Parathyroid adenoma (tissue), 2 donors: ENCODE data around the gene AAR2.

ENCODE experiments used
- H2AFZ ChIP-seq: fragments of 300-600 bp; sonication (generic); one replicate; pipeline ENCODE4 v1.7.0; 2017; ENCODE audit warnings: antibody characterized with exemption, mild to moderate bottlenecking
- H3K27ac ChIP-seq: fragments of 300-600 bp; sonication (generic); one replicate; pipeline ENCODE4 v1.7.0; 2017
- H3K27me3 ChIP-seq: fragments of 300-600 bp; sonication (generic); one replicate; pipeline ENCODE4 v1.7.0; 2017; ENCODE audit warnings: low read length; ENCODE audit not compliant: control insufficient read depth, insufficient read depth
- H3K36me3 ChIP-seq: fragments of 300-600 bp; sonication (generic); one replicate; pipeline ENCODE4 v1.7.0; 2017; ENCODE audit warnings: low read length; ENCODE audit not compliant: control insufficient read depth, insufficient read depth
- H3K4me1 ChIP-seq: fragments of 300-600 bp; sonication (generic); one replicate; pipeline ENCODE4 v1.7.0; 2017; ENCODE audit warnings: control low read depth
- H3K4me2 ChIP-seq: fragments of 300-600 bp; sonication (generic); one replicate; pipeline ENCODE4 v1.7.0; 2017; ENCODE audit warnings: low read length
- H3K4me3 ChIP-seq: fragments of 300-600 bp; sonication (generic); one replicate; pipeline ENCODE4 v1.7.0; 2017; ENCODE audit warnings: low read depth, low read length
- H3K79me2 ChIP-seq: fragments of 300-600 bp; sonication (generic); one replicate; pipeline ENCODE4 v1.7.0; 2017; ENCODE audit warnings: control low read depth
- H3K9ac ChIP-seq: fragments of 300-600 bp; sonication (generic); one replicate; pipeline ENCODE4 v1.7.0; 2017; ENCODE audit warnings: mild to moderate bottlenecking
- H3K9me3 ChIP-seq: fragments of 300-600 bp; sonication (generic); one replicate; pipeline ENCODE4 v1.7.0; 2017; ENCODE audit warnings: low read length; ENCODE audit not compliant: control insufficient read depth
- CTCF ChIP-seq: fragments of 300-600 bp; sonication (generic); IDR thresholded peaks from one replicate; pipeline ENCODE4 v1.7.0; 2017; ENCODE audit warnings: antibody characterized with exemption, mild to moderate bottlenecking
- donor health status: primary hyperparathyroidism.

AAR2 gene

GRCh38 chr20:36235892-36236785 is at the start of gene AAR2:
Gene AAR2, plus strand, starts transcription at chr20:36236478. Its CDS starts 3,391 bp downstream, at chr20:36239869.
- no peaks in the 10 kb centered on the region for H3K27me3 ChIP-seq
- H3K79me2 ChIP-seq = peaks cover 22% of the 10 kb centered on the region
- no peak for TF ChIP-seq CTCF
- peak within 1 kb of the TSS; percentile 97 for H2AFZ ChIP-seq
- H3K4me1 ChIP-seq = peaks cover 7% of the 10 kb centered on the region
- H3K9me3 ChIP-seq = no peaks in the 10 kb centered on the region
- H3K36me3 ChIP-seq = no peaks in the 10 kb centered on the region
- H3K27ac ChIP-seq = peak within 1 kb of the TSS; percentile 60
- peak within 1 kb of the TSS; percentile 76 for H3K4me2 ChIP-seq
- peak within 1 kb of the TSS; percentile 78 for H3K9ac ChIP-seq
- H3K4me3 ChIP-seq = peak within 1 kb of the TSS; percentile 88

GRCh38 chr20:36193977-36194712 is 42.1 kb upstream of the AAR2 start:
- no peaks in the 10 kb centered on the region for H3K79me2 ChIP-seq
- H3K4me1 ChIP-seq = no peaks in the 10 kb centered on the region
- H3K27me3 ChIP-seq = no peaks in the 10 kb centered on the region
- no peak overlapping the region for H3K4me3 ChIP-seq
- no peak overlapping the region for H3K9ac ChIP-seq
- H3K9me3 ChIP-seq = no peaks in the 10 kb centered on the region
- H3K4me2 ChIP-seq = no peak overlapping the region
- H3K36me3 ChIP-seq = no peaks in the 10 kb centered on the region
- no peak overlapping the region for H3K27ac ChIP-seq
- H2AFZ ChIP-seq = no peak overlapping the region
- TF ChIP-seq CTCF = no peak

- Histone ChIP-seq H3K4me2 (no peak overlapping the region), H3K27me3 (no peaks in the 10 kb centered on the region), H3K4me1 (no peaks in the 10 kb centered on the region), H3K79me2 (no peaks in the 10 kb centered on the region), H3K27ac (no peak overlapping the region), H3K36me3 (no peaks in the 10 kb centered on the region), H3K9me3 (no peaks in the 10 kb centered on the region), H3K4me3 (no peak overlapping the region), H3K9ac (no peak overlapping the region), H2AFZ (no peak overlapping the region)
- TF ChIP-seq CTCF = no peak
Observed at GRCh38 chr20:36196676-36197075, 39.6 kb upstream of the AAR2 start.

GRCh38 chr20:36197271-36197670 is 39.0 kb upstream of the AAR2 start:
- Histone ChIP-seq H3K4me1 (no peaks in the 10 kb centered on the region), H2AFZ (no peak overlapping the region), H3K4me3 (no peak overlapping the region), H3K9me3 (no peaks in the 10 kb centered on the region), H3K27ac (no peak overlapping the region), H3K4me2 (no peak overlapping the region), H3K9ac (no peak overlapping the region), H3K36me3 (no peaks in the 10 kb centered on the region), H3K79me2 (no peaks in the 10 kb centered on the region), H3K27me3 (no peaks in the 10 kb centered on the region)
- no peak for TF ChIP-seq CTCF
